AG09309 (cell line): Measurements from ENCODE around the gene CDH13.

ENCODE experiments used
- DNase-seq: peaks from one replicate; pipeline ENCODE4 v3.0.0-alpha.2; 2010; ENCODE audit warnings: low read depth
- H3K4me3 ChIP-seq: 2 replicates; pipeline ENCODE4 v1.5.1; 2011; ENCODE audit warnings: mild to moderate bottlenecking, low read depth, low read length, moderate library complexity; ENCODE audit not compliant: control insufficient read depth
- TF ChIP-seq, protein P1 (sequence below): IDR thresholded peaks from 2 replicates; pipeline ENCODE4 v1.5.1; 2011; ENCODE audit warnings: mild to moderate bottlenecking, low read depth, low read length, inconsistent platforms; ENCODE audit not compliant: insufficient read depth, control insufficient read depth; ENCODE audit errors: missing control alignments

The CDH13 gene

DNA sequence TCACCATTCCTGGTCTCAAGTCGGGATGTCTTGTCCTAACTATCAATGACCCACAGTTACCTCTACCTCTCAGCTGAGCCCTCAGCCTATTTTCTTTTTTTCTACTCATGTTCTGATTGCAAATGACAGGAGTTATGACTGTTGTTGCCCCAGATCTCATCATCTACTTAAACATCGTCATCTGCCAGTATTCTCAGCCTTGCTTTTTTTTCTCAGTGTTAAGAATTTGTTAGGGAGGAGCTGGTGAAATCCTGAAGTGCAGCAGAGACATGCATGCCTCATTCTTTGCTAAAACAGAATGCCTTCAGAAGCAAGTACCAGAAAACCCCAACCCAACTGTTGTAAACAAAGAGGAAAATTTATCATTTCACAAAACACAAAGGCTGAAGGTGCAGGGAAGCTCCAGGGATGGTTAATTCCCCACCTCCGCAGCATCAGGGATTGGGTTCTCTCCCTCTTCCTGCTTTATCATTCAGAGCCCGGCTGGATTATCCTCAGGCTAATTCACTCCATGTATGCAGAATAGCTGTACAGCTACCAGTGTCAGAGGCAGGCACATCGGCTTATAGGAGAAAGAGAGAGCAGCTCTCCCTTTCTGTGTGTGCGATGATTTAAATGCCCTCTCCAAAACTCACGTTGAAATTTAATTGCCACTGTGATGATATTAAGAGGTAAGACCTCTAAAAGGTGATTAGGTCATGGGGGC is 640.2 kb downstream of the CDH13 start:
- no peak overlapping the region for H3K4me3 ChIP-seq
- TF ChIP-seq, protein P1, sequence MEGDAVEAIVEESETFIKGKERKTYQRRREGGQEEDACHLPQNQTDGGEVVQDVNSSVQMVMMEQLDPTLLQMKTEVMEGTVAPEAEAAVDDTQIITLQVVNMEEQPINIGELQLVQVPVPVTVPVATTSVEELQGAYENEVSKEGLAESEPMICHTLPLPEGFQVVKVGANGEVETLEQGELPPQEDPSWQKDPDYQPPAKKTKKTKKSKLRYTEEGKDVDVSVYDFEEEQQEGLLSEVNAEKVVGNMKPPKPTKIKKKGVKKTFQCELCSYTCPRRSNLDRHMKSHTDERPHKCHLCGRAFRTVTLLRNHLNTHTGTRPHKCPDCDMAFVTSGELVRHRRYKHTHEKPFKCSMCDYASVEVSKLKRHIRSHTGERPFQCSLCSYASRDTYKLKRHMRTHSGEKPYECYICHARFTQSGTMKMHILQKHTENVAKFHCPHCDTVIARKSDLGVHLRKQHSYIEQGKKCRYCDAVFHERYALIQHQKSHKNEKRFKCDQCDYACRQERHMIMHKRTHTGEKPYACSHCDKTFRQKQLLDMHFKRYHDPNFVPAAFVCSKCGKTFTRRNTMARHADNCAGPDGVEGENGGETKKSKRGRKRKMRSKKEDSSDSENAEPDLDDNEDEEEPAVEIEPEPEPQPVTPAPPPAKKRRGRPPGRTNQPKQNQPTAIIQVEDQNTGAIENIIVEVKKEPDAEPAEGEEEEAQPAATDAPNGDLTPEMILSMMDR, result no peak
- DNase-seq, result no peak

DNA sequence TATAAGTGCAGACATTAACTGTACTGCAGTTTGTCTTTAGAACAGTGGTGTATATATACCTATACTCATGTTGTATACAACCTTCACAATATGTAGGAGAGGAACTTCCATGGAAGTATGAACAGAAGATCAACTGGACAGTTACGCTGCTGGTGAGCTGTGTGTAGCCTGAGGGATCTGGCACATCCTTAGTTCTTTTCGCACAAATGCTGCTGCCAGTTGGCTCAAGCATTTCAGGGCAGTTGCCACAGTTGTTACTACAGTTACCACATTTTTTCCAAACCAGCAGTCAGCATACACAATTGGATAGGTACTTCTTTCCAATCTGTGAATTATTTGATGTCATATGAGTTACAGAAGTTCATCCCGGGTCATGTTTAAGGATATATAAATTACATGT is 641.4 kb downstream of the CDH13 start:
- DNase-seq, result no peak
- H3K4me3 ChIP-seq, result no peak overlapping the region
- TF ChIP-seq, protein P1, result no peak

DNA sequence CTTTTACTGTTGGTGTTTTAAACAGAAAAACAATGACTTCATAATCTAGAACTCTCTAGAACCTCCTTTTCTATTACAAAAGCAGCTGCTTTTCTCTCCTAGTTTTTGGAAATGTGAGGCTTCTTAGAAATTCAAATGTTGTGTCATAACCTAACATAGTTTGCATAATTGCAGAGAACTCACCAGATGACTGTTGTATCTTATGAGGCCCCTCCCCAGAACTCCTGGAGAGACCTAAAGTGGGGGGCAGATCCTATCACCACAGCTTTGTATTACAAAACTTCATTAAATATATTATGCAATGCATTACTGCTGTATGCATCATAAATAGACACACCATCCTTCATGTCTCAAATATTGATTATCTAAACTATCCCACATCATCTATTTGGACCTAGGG is 642.3 kb downstream of the CDH13 start:
- DNase-seq, result no peak
- TF ChIP-seq, protein P1, result no peak
- no peak overlapping the region for H3K4me3 ChIP-seq

DNA sequence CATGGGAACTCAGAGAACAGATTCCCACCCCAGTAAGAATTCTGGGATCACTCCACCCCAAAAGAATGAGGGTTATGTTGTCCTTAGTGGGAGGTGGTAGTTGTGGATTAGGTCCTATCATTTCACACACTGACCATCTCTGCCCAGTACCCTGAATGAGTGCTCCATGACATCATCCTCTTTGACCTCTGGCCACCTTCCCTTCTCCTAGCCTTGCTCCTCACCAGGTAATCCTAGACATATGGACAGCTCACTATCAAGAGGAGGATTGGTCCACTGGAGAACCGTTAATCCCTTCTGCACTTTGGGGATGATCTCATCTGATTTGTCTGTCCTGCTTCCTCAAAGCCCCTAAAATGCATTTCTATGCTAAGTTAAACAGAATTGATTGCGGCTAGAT is 642.8 kb downstream of the CDH13 start:
- no peak for DNase-seq

DNA sequence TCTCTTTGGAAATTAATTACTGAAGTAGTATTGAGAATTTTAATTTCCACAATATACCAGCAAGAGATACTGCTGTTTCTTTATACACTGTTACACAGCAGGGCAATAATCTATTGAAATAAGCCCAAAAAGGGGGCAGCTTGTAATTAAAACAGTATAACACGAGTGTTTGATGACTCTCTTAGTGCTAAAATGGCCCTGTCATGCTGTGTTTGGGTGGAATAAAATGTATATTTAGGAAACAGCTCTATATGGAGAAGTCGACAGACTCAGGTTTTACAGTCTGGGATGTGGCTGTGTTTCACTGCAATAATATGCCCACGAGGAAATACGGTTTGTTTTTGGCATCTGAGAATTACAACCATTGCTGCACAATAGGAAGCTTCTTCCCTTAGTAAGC is 643.3 kb downstream of the CDH13 start:
- TF ChIP-seq, protein P1, result no peak
- DNase-seq, result no peak
- H3K4me3 ChIP-seq, result no peak overlapping the region

More for the DNA sequence above, 642.8 kb downstream of the CDH13 start:
- H3K4me3 ChIP-seq, result no peak overlapping the region
- TF ChIP-seq, protein P1, result no peak

DNA sequence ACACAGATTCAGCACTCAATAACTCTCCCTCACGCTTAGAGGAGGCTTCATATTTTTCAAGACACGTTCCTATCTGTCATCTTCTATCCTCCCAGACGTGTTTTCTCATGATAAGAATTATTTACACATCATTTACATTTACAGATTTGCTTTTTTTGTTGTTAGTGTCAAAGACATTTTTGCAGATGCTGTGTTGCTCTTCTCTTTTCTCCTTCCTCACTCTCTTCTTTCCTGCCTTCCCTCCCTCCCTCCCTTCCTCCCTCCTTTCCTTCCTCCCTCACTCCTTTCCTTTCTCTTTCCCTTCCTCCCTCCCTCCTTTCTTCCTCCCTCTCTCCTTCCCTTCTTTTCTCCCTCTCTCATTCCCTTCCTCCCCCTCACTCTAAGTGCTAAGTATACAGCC is 643.9 kb downstream of the CDH13 start:
- TF ChIP-seq, protein P1, result no peak
- DNase-seq, result no peak
- no peak overlapping the region for H3K4me3 ChIP-seq
